H1 (cell line): ENCODE measurements around the gene KLHL29. TPM values are rescaled to one million over a fixed set of nuclear protein-coding genes. Genes with fewer than 3 reads are reported as not detected.

ENCODE experiments used
- CTCF ChIA-PET: fragments of 300-600 bp; sonication (Branson Sonifier 250); formaldehyde crosslinking; loops from one replicate; lab custom pipeline; 2021; ENCODE audit not compliant: partially characterized antibody; lab: Charles Lee
- POLR2A ChIA-PET: fragments of 300-600 bp; sonication (Branson Sonifier 250); formaldehyde crosslinking; loops from one replicate; lab custom pipeline; 2021; ENCODE audit warnings: inconsistent platforms; ENCODE audit not compliant: partially characterized antibody; lab: Charles Lee
- DNase-seq, 2 experiments: peaks; one replicate each; pipeline versions ENCODE4 v3.0.0 to v3.0.0-alpha.2; 2010 to 2022; ENCODE audit warnings: low spot score in 2 of 2, low read depth in 1 of 2, mixed read lengths in 1 of 2
- FAIRE-seq: peaks from 2 replicates; lab custom pipeline; 2011; peaks lifted over from hg19 to GRCh38; lab: Jason Lieb, UNC
- H2AFZ ChIP-seq: 2 replicates; pipeline ENCODE4 v1.8.1; 2012; ENCODE audit warnings: low read length, inconsistent platforms
- H2AK5ac ChIP-seq: 2 replicates; pipeline ENCODE4 v1.6.1; 2013; ENCODE audit warnings: low read depth, low read length
- H2BK120ac ChIP-seq: replicated peaks from 2 replicates; pipeline ENCODE3; 2013; ENCODE audit warnings: low read depth, low read length, inconsistent platforms
- H2BK12ac ChIP-seq: 2 replicates; pipeline ENCODE4 v1.6.1; 2013; ENCODE audit warnings: low read depth, low read length
- H2BK15ac ChIP-seq: 2 replicates; pipeline ENCODE4 v1.6.1; 2013; ENCODE audit warnings: low read length
- H2BK20ac ChIP-seq: 2 replicates; pipeline ENCODE4 v1.6.1; 2013; ENCODE audit warnings: low read length
- H2BK5ac ChIP-seq: 2 replicates; pipeline ENCODE4 v1.6.1; 2013; ENCODE audit warnings: low read depth, low read length
- H3K14ac ChIP-seq: 2 replicates; pipeline ENCODE4 v1.6.1; 2013; ENCODE audit warnings: inconsistent platforms; ENCODE audit not compliant: insufficient read length
- H3K18ac ChIP-seq: 2 replicates; pipeline ENCODE4 v1.6.1; 2013; ENCODE audit warnings: low read length; ENCODE audit errors: extremely low read depth
- H3K23ac ChIP-seq: 2 replicates; pipeline ENCODE4 v1.6.1; 2013; ENCODE audit warnings: inconsistent platforms; ENCODE audit not compliant: insufficient read length
- H3K23me2 ChIP-seq: 2 replicates; pipeline ENCODE4 v1.6.1; 2013; ENCODE audit warnings: low read depth, low read length
- H3K27ac ChIP-seq: 2 replicates; pipeline ENCODE4 v1.6.1; 2011; ENCODE audit warnings: low read depth, low read length, inconsistent platforms
- H3K27me3 ChIP-seq, 4 experiments: replicated peaks in 1 of 4; 1 replicate in 1 of 4; 2 replicates in 3 of 4; pipeline versions ENCODE4 v1.6.1 to v1.8.1; 2011 to 2013; ENCODE audit warnings: low read length in 3 of 4, mild to moderate bottlenecking in 3 of 4, inconsistent platforms in 2 of 4, mixed read lengths in 2 of 4, moderate library complexity in 1 of 4; ENCODE audit not compliant: control insufficient read depth in 3 of 4, insufficient read depth in 3 of 4; ENCODE audit errors: extremely low read depth in 1 of 4
- H3K36me3 ChIP-seq, 4 experiments: 2 replicates each; pipeline versions ENCODE4 v1.6.1 to v1.8.1; 2011 to 2013; ENCODE audit warnings: mild to moderate bottlenecking in 4 of 4, low read length in 3 of 4, moderate library complexity in 2 of 4, control low read depth in 1 of 4, inconsistent platforms in 1 of 4; ENCODE audit not compliant: insufficient read depth in 4 of 4, control insufficient read depth in 2 of 4
- H3K4ac ChIP-seq: replicated peaks from 2 replicates; pipeline ENCODE3; 2013; ENCODE audit warnings: low read length, low read depth, mixed read lengths, inconsistent platforms; ENCODE audit not compliant: insufficient read length
- H3K4me1 ChIP-seq, 4 experiments: replicated peaks in 1 of 4; 1 replicate in 1 of 4; 2 replicates in 3 of 4; pipeline versions ENCODE4 v1.6.1 to v1.8.1; 2011 to 2013; ENCODE audit warnings: low read length in 3 of 4, inconsistent platforms in 2 of 4, mixed read lengths in 1 of 4; ENCODE audit not compliant: insufficient read depth in 4 of 4, control insufficient read depth in 3 of 4
- H3K4me2 ChIP-seq, 2 experiments: 2 replicates each; pipeline versions ENCODE4 v1.6.1 to v1.8.1; 2011 to 2013; ENCODE audit warnings: low read depth in 2 of 2, low read length in 2 of 2, control low read depth in 1 of 2, inconsistent platforms in 1 of 2, mild to moderate bottlenecking in 1 of 2; ENCODE audit not compliant: insufficient read depth in 1 of 2
- H3K4me3 ChIP-seq, 4 experiments: fragments of 200-600, 300-600 bp in 1 of 4; sonication (generic), shearing (Covaris generic), sonication (Bioruptor Twin) in 1 of 4; 2 replicates each; pipeline versions ENCODE4 v1.5.1 to v1.8.1; 2011 to 2016; ENCODE audit warnings: low read length in 4 of 4, low read depth in 3 of 4, control low read depth in 2 of 4, inconsistent platforms in 2 of 4, mild to moderate bottlenecking in 2 of 4, mixed read lengths in 1 of 4, moderate library complexity in 1 of 4; ENCODE audit not compliant: insufficient read depth in 2 of 4; ENCODE audit errors: extremely low read depth in 1 of 4
- H3K56ac ChIP-seq: replicated peaks from 2 replicates; pipeline ENCODE3; 2013; ENCODE audit warnings: low read depth, mild to moderate bottlenecking, mixed read lengths, low read length, inconsistent platforms; ENCODE audit not compliant: insufficient read length
- H3K79me1 ChIP-seq: 2 replicates; pipeline ENCODE4 v1.6.1; 2013; ENCODE audit warnings: low read depth, low read length, control low read depth
- H3K79me2 ChIP-seq, 2 experiments: 2 replicates each; pipeline versions ENCODE4 v1.6.1 to v1.8.1; 2012 to 2013; ENCODE audit warnings: low read length in 2 of 2, mild to moderate bottlenecking in 2 of 2, inconsistent platforms in 1 of 2; ENCODE audit not compliant: insufficient read depth in 2 of 2, control insufficient read depth in 1 of 2
- H3K9ac ChIP-seq, 4 experiments: replicated peaks in 1 of 4; 1 replicate in 1 of 4; 2 replicates in 3 of 4; pipeline versions ENCODE4 v1.6.1 to v1.8.1; 2011 to 2013; ENCODE audit warnings: low read depth in 3 of 4, low read length in 3 of 4, control low read depth in 2 of 4, mild to moderate bottlenecking in 2 of 4, moderate library complexity in 2 of 4, inconsistent platforms in 1 of 4; ENCODE audit errors: extremely low read depth in 1 of 4
- H3K9me3 ChIP-seq, 2 experiments: 2 replicates each; pipeline versions ENCODE4 v1.6.1 to v1.8.1; 2012 to 2013; ENCODE audit warnings: mild to moderate bottlenecking in 2 of 2, moderate library complexity in 2 of 2, control low read depth in 1 of 2, inconsistent platforms in 1 of 2, low read depth in 1 of 2, low read length in 1 of 2, mixed read lengths in 1 of 2; ENCODE audit not compliant: insufficient read depth in 2 of 2
- H4K20me1 ChIP-seq, 2 experiments: replicated peaks in 1 of 2; 2 replicates each; pipeline versions ENCODE3 to v1.8.1; 2011 to 2013; ENCODE audit warnings: inconsistent platforms in 2 of 2, low read length in 2 of 2, mild to moderate bottlenecking in 1 of 2; ENCODE audit not compliant: insufficient read depth in 2 of 2, control insufficient read depth in 1 of 2
- H4K5ac ChIP-seq: 2 replicates; pipeline ENCODE4 v1.6.1; 2013; ENCODE audit warnings: low read length, low read depth, mixed read lengths, inconsistent platforms; ENCODE audit not compliant: insufficient read length
- H4K8ac ChIP-seq: 2 replicates; pipeline ENCODE4 v1.8.0; 2013; ENCODE audit warnings: mild to moderate bottlenecking, moderate library complexity, low read length, inconsistent platforms; ENCODE audit not compliant: insufficient read depth; ENCODE audit errors: extremely low read depth
- H4K91ac ChIP-seq: replicated peaks from 2 replicates; pipeline ENCODE3; 2013; ENCODE audit warnings: low read length, mixed read lengths, inconsistent platforms; ENCODE audit not compliant: insufficient read length
- BCL11A ChIP-seq, 2 experiments: IDR thresholded peaks; one replicate each; pipeline ENCODE4 v1.6.1; 2011; ENCODE audit warnings: low read depth in 2 of 2, low read length in 2 of 2, mild to moderate bottlenecking in 2 of 2
- BRCA1 ChIP-seq: IDR thresholded peaks from 2 replicates; pipeline ENCODE4 v1.6.1; 2012; ENCODE audit warnings: low read depth, low read length, improper control_type of control experiment
- CTBP2 ChIP-seq: IDR thresholded peaks from 2 replicates; pipeline ENCODE4 v1.7.0; 2011; ENCODE audit warnings: borderline replicate concordance, mild to moderate bottlenecking, moderate library complexity, mixed read lengths, low read length; ENCODE audit not compliant: insufficient read depth, insufficient read length
- HDAC2 ChIP-seq, 2 experiments: fragments of 300-600 bp in 1 of 2; sonication (generic) in 1 of 2; IDR thresholded peaks; 2 replicates each; pipeline ENCODE4 v1.6.1; 2011 to 2012; ENCODE audit warnings: low read depth in 2 of 2, low read length in 2 of 2, mild to moderate bottlenecking in 2 of 2, moderate library complexity in 2 of 2, borderline replicate concordance in 1 of 2, inconsistent platforms in 1 of 2
- SP2 ChIP-seq: IDR thresholded peaks from 2 replicates; pipeline ENCODE4 v1.6.1; 2012; ENCODE audit warnings: mild to moderate bottlenecking, low read length, inconsistent platforms
- TAF1 ChIP-seq: IDR thresholded peaks from 2 replicates; pipeline ENCODE4 v1.6.1; 2011; ENCODE audit warnings: mild to moderate bottlenecking, low read depth, low read length
- WGBS, 2 experiments: shearing (Covaris generic) in 1 of 2; methylation state at CpG; one replicate each; pipeline versions ENCODE4 v1.1.6 to v1.1.7; 2013 to 2015; ENCODE audit warnings: low lambda C conversion rate in 2 of 2, mixed read lengths in 2 of 2, inconsistent platforms in 1 of 2, low coverage in 1 of 2, missing lambda C conversion rate in 1 of 2; ENCODE audit not compliant: insufficient replicate concordance in 2 of 2, insufficient coverage in 1 of 2, insufficient read length in 1 of 2; ENCODE audit errors: extremely low coverage in 1 of 2, missing lambda C conversion rate in 1 of 2; 5-methylcytosine and 5-hydroxymethylcytosine counted together
- polyA plus RNA-seq, 7 experiments: library from polyadenylated mRNA; depleted of rRNA in 3 of 7; stranded (reverse) in 5 of 7; unstranded in 2 of 7; fragments of >200 nt in 5 of 7; fragments of 200-250 nt in 2 of 7; gene quantifications; 1 replicate in 5 of 7; 2 replicates in 1 of 7; 4 replicates in 1 of 7; pipeline versions ENCODE4 v1.2.1 to v1.2.3, GENCODE V29; 2011 to 2013; ENCODE audit warnings: missing spikeins in 2 of 7, mixed read lengths in 2 of 7
- total RNA-seq: library from RNA; stranded (reverse); fragmentation: NEBNext Ultra II Directional; extraction: Animal tissue kit (Norgen Biotek cat#: 25700); gene quantifications from 2 replicates; pipeline ENCODE4 v1.2.1, GENCODE V29; 2021

The KLHL29 gene
- total and polyA plus RNA-seq, 2 of the 8 experiments (the other 6 are each of a cell fraction or from before 2014, with no cell fraction given), result 1.1 to 4.7 TPM

- H3K23ac ChIP-seq, result no peak overlapping the region
- H3K23me2 ChIP-seq, result no peaks in the 10 kb centered on the region
- no peak overlapping the region for H3K18ac ChIP-seq
- ChIA-PET CTCF (interaction anchor here (1.3 to 8.8 kb wide), 3 partner anchors 8 to 30 kb away, joined by 3 to 148 read pairs (median 4); no protein-coding TSS in a partner anchor), POLR2A (interaction anchor here (0.6 kb wide), 1 partner anchor 1632 kb away, joined by 3 read pairs; no protein-coding TSS in a partner anchor)
- no peaks in the 10 kb centered on the region for H3K79me2 ChIP-seq
- H4K8ac ChIP-seq, result no peak overlapping the region
- H3K14ac ChIP-seq, result no peak overlapping the region
- H3K4ac ChIP-seq, result no peak overlapping the region
- H2BK15ac ChIP-seq, result no peak overlapping the region
- no peak overlapping the region for H2AFZ ChIP-seq
- no peak overlapping the region for H2AK5ac ChIP-seq
- peaks cover 0 to 3% (median 0%) of the 10 kb centered on the region in 4 experiments; a peak in 1 of 7 replicates for H3K4me1 ChIP-seq
- no peaks in the 10 kb centered on the region for H4K20me1 ChIP-seq
- H4K91ac ChIP-seq, result no peak overlapping the region
- no peak overlapping the region for H3K27ac ChIP-seq
- no peak overlapping the region for H3K56ac ChIP-seq
- H3K4me2 ChIP-seq, result no peak overlapping the region
- DNase-seq (no peak), FAIRE-seq (no peak)
- H3K27me3 ChIP-seq, result no peaks in the 10 kb centered on the region
- H3K36me3 ChIP-seq, result no peaks in the 10 kb centered on the region
- no peak overlapping the region for H2BK20ac ChIP-seq
- no peak overlapping the region for H3K4me3 ChIP-seq
- no peak overlapping the region for H2BK5ac ChIP-seq
- peaks cover 0 to 4% of the 10 kb centered on the region in 2 experiments; a peak in 1 of 4 replicates for H3K9me3 ChIP-seq
- 85 to 100% methylated on average over 1 to 26 of the region's 28 CpGs for WGBS, 2 experiments
- H3K79me1 ChIP-seq, result no peaks in the 10 kb centered on the region
- H2BK12ac ChIP-seq, result no peak overlapping the region
- no peak overlapping the region for H3K9ac ChIP-seq
- H2BK120ac ChIP-seq, result no peak overlapping the region
- no peak overlapping the region for H4K5ac ChIP-seq
- no peak for TF ChIP-seq HDAC2 (IDR thresholded peaks at IDR 0.05; ENCODE audit: borderline replicate concordance in 1 of 2, low read depth in 2 of 2, low read length in 2 of 2)
- TF ChIP-seq CTBP2, result no peak
- no peak for TF ChIP-seq TAF1
- no peak for TF ChIP-seq SP2
- no peak for TF ChIP-seq BRCA1
- TF ChIP-seq BCL11A (IDR thresholded peaks at IDR 0.05; ENCODE audit: low read depth in 2 of 2, low read length in 2 of 2), result no peak
Observed at GRCh38 chr2:23628926-23629771, 244.2 kb downstream of the KLHL29 start.
